Measurements from ENCODE around the gene HOXC4. TPM values are rescaled to one million over a fixed set of nuclear protein-coding genes. Genes with fewer than 3 reads are reported as not detected.

HOXC4 gene
- total and polyA plus RNA-seq, 2 donors (not counting 3 experiments of a cell fraction or from before 2014, with no cell fraction given): 0.06 to 0.58 TPM

DNA sequence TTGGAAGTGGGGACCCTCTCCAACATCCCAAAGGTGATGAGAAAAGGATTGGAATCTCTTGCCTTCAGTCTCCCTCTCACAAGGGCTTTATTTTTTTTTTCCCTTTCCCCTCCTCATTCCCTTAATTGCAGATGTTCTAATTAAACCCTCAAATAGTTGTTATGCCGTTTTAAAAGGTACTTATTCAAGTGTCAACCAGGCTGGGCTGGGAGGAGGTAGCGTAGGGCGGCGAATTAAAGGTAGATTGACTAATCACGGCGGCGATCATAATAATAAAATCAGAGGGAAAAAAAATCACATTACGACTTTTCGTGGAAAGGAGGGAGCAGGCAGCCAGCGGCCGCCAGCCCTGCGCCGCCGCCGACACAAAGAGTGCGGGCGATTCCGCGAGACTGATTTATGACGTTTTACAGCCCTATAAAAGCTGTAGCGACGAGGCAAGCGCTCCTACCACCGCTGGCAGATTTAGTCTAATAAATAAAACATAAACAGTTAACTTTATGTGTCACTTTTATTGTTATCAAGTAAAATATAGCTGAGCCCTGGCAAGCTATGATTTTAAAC is 1.7 kb upstream of the HOXC4 start:
- ChIA-PET POLR2A (no interaction called here), CTCF (interaction anchor here (0.7 to 2.1 kb wide), 4 partner anchors 11 to 46 kb away, joined by 3 to 9 read pairs (median 7); partner anchors contain the start of gene HOXC5)
- Histone ChIP-seq H4K20me1 (replicated peaks; ENCODE audit: control insufficient read depth, extremely low read depth, insufficient read depth, low read length) (no peaks in the 10 kb centered on the region), H3K9ac (replicated peaks; ENCODE audit: extremely low read depth, insufficient read depth, low read length) (no peak overlapping the region), H3K27ac (ENCODE audit: insufficient read depth, low read depth, low read length) (no peak overlapping the region), H3K4me3 (replicated peaks in 1 of 3; ENCODE audit: insufficient read depth in 1 of 3, low read depth in 1 of 3, low read length in 3 of 3) (no peak overlapping the region), H3K4me2 (ENCODE audit: insufficient read depth, low read length) (no peak overlapping the region), H3K79me2 (ENCODE audit: control insufficient read depth, insufficient read depth, low read length) (no peaks in the 10 kb centered on the region), H3K36me3 (ENCODE audit: control insufficient read depth in 2 of 2, extremely low read depth in 1 of 2, insufficient read depth in 2 of 2, low read length in 2 of 2) (no peaks in the 10 kb centered on the region), H3K27me3 (ENCODE audit: control insufficient read depth in 2 of 2, insufficient read depth in 2 of 2, low read length in 2 of 2) (peaks cover 82 to 94% of the 10 kb centered on the region in 2 experiments), H3K4me1 (ENCODE audit: control insufficient read depth, extremely low read depth, insufficient read depth, low read length) (no peaks in the 10 kb centered on the region), H3K9me3 (replicated peaks; ENCODE audit: control insufficient read depth, insufficient read depth, low read length) (no peaks in the 10 kb centered on the region), H2AFZ (ENCODE audit: low read depth, low read length) (no peak overlapping the region), H3K9me1 (replicated peaks; ENCODE audit: control insufficient read depth, extremely low read depth, insufficient read depth, low read length) (no peaks in the 10 kb centered on the region)
- DNase-seq (ENCODE audit: low read depth, low spot score): no peak
- TF ChIP-seq EZH2 (IDR thresholded peaks at IDR 0.05; ENCODE audit: borderline replicate concordance, low read depth, low read length, severe bottlenecking) (peak; percentile 40), JUN (IDR thresholded peaks at IDR 0.05; ENCODE audit: borderline replicate concordance, insufficient read depth, insufficient read length, low read depth) (no peak)
- no peak for FAIRE-seq
- dilution Hi-C loops (cut with MboI; ENCODE audit: extremely low pct_ligation_motif_present, low sequenced_read_pairs): no loop called here
- BruUV-seq (replicated peaks): no TSS peak
- intact Hi-C loops (cut with micrococcal nuclease): no loop called here

DNA sequence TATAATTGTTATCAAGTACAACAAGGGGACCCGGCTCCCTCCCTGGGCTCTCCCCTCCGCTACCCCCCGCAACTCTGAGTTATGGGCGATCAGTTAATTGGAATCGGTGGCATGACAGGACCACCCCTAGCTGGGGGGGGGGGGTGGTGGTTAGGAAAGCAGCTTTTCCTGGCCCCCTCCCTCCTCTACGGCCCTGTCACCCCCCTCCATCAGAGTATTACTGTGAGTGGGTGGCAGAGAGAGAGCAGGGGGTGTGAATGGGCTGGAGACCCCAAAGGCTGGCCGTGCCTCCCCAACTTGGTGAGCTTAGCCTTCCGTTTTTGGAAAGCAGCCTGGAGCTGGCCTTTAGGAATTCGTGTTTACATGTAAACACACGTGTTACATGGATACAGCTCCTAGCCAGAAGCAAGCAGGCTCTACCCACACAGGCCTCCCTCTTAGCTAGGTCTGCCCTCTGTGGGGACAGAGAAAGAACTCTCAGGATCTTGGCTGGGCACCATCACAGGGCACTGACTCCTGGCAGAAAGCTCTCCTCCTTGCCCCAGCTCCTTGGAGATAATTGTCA is 1.1 kb upstream of the HOXC4 start:
- H3K79me2 ChIP-seq (ENCODE audit: control insufficient read depth, insufficient read depth, low read length): no peaks in the 10 kb centered on the region
- no peak overlapping the region for H3K9ac ChIP-seq (replicated peaks; ENCODE audit: extremely low read depth, insufficient read depth, low read length)
- no TSS peak for BruUV-seq (replicated peaks)
- peaks cover 83 to 92% of the 10 kb centered on the region in 2 experiments for H3K27me3 ChIP-seq (ENCODE audit: control insufficient read depth in 2 of 2, insufficient read depth in 2 of 2, low read length in 2 of 2)
- no peaks in the 10 kb centered on the region for H3K9me3 ChIP-seq (replicated peaks; ENCODE audit: control insufficient read depth, insufficient read depth, low read length)
- H3K9me1 ChIP-seq (replicated peaks; ENCODE audit: control insufficient read depth, extremely low read depth, insufficient read depth, low read length): no peaks in the 10 kb centered on the region
- intact Hi-C loops (cut with micrococcal nuclease): no loop called here
- H3K27ac ChIP-seq (ENCODE audit: insufficient read depth, low read depth, low read length): no peak overlapping the region
- no peaks in the 10 kb centered on the region for H4K20me1 ChIP-seq (replicated peaks; ENCODE audit: control insufficient read depth, extremely low read depth, insufficient read depth, low read length)
- CTCF ChIA-PET: interaction anchor here (0.7 to 1.9 kb wide), 3 partner anchors 11 to 47 kb away, joined by 3 to 9 read pairs (median 5); partner anchors contain the start of gene HOXC5
- FAIRE-seq: no peak
- H3K36me3 ChIP-seq (ENCODE audit: control insufficient read depth in 2 of 2, extremely low read depth in 1 of 2, insufficient read depth in 2 of 2, low read length in 2 of 2): no peaks in the 10 kb centered on the region
- no peak overlapping the region for H2AFZ ChIP-seq (ENCODE audit: low read depth, low read length)
- dilution Hi-C loops (cut with MboI; ENCODE audit: extremely low pct_ligation_motif_present, low sequenced_read_pairs): no loop called here
- TF ChIP-seq POLR2AphosphoS5 (IDR thresholded peaks at IDR 0.05; ENCODE audit: insufficient read depth, low read depth, low read length): no peak
- TF ChIP-seq, protein P1, sequence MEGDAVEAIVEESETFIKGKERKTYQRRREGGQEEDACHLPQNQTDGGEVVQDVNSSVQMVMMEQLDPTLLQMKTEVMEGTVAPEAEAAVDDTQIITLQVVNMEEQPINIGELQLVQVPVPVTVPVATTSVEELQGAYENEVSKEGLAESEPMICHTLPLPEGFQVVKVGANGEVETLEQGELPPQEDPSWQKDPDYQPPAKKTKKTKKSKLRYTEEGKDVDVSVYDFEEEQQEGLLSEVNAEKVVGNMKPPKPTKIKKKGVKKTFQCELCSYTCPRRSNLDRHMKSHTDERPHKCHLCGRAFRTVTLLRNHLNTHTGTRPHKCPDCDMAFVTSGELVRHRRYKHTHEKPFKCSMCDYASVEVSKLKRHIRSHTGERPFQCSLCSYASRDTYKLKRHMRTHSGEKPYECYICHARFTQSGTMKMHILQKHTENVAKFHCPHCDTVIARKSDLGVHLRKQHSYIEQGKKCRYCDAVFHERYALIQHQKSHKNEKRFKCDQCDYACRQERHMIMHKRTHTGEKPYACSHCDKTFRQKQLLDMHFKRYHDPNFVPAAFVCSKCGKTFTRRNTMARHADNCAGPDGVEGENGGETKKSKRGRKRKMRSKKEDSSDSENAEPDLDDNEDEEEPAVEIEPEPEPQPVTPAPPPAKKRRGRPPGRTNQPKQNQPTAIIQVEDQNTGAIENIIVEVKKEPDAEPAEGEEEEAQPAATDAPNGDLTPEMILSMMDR (IDR thresholded peaks at IDR 0.05; ENCODE audit: extremely low read depth in 1 of 2, insufficient read depth in 1 of 2, low read depth in 1 of 2, low read length in 2 of 2): no peak
- no peak for TF ChIP-seq EZH2 (IDR thresholded peaks at IDR 0.05; ENCODE audit: borderline replicate concordance, low read depth, low read length, severe bottlenecking)
- no peak for TF ChIP-seq MYC (IDR thresholded peaks at IDR 0.05; ENCODE audit: low read depth, low read length)
- TF ChIP-seq FOS (IDR thresholded peaks at IDR 0.05; ENCODE audit: borderline replicate concordance, insufficient read depth, low read length): no peak
- TF ChIP-seq, protein P2, sequence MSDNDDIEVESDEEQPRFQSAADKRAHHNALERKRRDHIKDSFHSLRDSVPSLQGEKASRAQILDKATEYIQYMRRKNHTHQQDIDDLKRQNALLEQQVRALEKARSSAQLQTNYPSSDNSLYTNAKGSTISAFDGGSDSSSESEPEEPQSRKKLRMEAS (IDR thresholded peaks at IDR 0.05; ENCODE audit: insufficient read depth, insufficient read length): no peak
- no peak for TF ChIP-seq POLR2A (IDR thresholded peaks at IDR 0.05; ENCODE audit: low read depth, low read length)
- no peak overlapping the region for H3K4me3 ChIP-seq (replicated peaks in 1 of 3; ENCODE audit: insufficient read depth in 1 of 3, low read depth in 1 of 3, low read length in 3 of 3)
- POLR2A ChIA-PET: no interaction called here
- no peaks in the 10 kb centered on the region for H3K4me1 ChIP-seq (ENCODE audit: control insufficient read depth, extremely low read depth, insufficient read depth, low read length)
- no peak for DNase-seq (ENCODE audit: low read depth, low spot score)
- H3K4me2 ChIP-seq (ENCODE audit: insufficient read depth, low read length): no peak overlapping the region
